GM12801 (cell line): Measurements from ENCODE around the gene LHFPL2.

Source experiments
- CTCF ChIP-seq: IDR thresholded peaks from one replicate; pipeline ENCODE4 v1.5.1; 2011; ENCODE audit warnings: control low read depth; ENCODE audit not compliant: insufficient read length; ENCODE audit errors: extremely low read depth

The LHFPL2 gene

DNA sequence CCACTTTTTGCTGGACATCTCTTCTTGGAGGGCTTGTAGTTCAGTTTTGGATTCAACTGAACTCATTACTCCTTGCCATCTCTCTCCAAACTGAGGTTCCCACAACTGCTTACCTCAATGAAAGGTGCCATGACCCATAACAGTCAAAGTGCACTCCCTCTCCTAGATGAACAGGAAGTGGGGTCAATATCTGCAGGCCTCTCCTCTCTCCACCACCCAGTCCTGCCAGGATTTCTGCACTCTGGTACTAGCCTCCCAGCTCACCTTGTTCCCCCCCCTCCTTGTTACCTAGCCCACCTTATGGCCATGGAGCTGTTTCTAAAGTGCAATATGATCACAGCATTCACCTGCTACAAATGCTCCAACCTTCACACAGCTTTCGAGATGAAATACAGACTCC is 5.9 kb downstream of the LHFPL2 start:
- TF ChIP-seq CTCF, result no peak

GRCh38 chr5:78640662-78641474 is 7.7 kb downstream of the LHFPL2 start:
- no peak for TF ChIP-seq CTCF

GRCh38 chr5:78639791-78640190 is 8.8 kb downstream of the LHFPL2 start:
- no peak for TF ChIP-seq CTCF

DNA sequence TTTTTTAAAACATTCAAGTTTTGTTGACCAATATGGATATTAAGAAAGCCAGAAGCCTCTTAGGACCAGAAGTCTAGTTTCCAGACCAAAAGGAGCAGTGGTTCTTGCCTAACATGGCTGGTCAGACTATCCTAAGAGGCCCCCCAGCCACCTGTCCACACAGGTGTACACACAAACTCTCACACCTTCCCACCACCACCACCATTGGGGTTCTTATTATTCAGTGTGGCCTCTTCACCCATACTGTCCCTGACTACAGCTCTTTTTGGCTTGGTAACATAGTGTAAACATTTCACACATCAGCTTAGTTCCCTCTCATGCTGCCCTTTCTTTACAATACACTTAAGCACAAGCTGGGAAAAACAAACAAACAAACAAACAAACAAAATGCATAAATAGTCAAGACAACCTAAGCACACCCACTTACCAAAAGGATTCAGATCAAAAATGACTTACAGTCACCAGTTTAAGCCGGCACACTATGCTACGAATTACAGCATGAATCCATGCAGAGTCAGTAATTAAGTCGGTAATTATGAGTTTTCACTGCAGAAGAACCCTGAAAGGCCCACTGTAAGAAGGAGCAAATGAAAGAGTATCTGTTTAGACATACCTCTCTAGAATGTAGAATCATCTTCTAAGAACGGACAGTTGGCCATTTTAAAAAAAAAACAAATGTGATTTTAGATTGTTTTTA is 9.5 kb downstream of the LHFPL2 start:
- TF ChIP-seq CTCF, result no peak

GRCh38 chr5:78638423-78638822 is 10.1 kb downstream of the LHFPL2 start:
- TF ChIP-seq CTCF, result no peak

DNA sequence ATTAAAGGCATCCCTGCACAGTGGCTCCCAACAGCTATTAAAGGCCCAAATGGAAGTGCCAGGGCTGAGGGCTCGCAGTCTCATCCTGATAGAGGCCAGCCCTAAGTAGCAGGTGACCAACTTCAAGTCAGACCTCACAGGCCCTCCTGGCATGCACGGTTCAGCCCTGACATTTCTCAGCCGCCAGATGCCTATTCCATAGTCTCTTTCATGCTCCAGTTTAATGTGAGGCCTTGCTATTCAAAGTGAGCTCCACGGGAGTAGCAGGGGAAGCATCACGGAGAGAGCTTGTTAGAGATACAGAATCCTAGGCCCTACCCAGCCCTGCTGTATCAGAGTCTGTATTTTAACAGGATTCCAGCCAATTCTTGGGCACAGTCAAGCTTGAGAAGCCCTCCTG is 11.1 kb downstream of the LHFPL2 start:
- TF ChIP-seq CTCF, result no peak

DNA sequence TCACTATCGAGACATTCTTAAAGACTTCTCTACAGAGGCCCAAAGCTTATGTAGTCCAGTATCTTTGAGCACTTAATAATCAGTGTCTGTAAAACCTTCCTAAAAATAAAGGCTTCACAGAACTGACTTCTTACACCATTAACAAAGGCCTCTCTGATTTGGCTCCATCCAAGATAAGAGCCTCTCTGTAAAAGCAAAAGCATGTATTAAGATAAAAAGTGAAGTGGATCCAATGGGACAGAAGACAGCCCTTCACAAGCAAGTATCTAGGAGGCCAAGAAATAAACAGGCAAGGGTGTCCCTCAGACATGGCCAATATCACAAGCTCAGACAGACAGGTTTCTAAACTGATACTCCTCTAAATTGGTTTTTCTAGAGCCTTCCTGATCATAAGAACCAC is 11.9 kb downstream of the LHFPL2 start:
- TF ChIP-seq CTCF, result no peak
